WTC11 (cell line): Measurements from ENCODE around the gene NNT. TPM values are rescaled to one million over a fixed set of nuclear protein-coding genes. Genes with fewer than 3 reads are reported as not detected.

Experiments
- ATAC-seq: fragments of 200-7000 bp; cut with Tn5 transposase; 2 replicates; pipeline ENCODE4 v1.10.0; 2021; ENCODE audit warnings: mild to moderate bottlenecking, moderate library complexity
- CTCF ChIA-PET: fragments of 300-600 bp; sonication (Branson Sonifier 250); formaldehyde crosslinking; loops from one replicate; lab custom pipeline; 2021; ENCODE audit warnings: antibody characterized with exemption; lab: Charles Lee
- POLR2A ChIA-PET: fragments of 350-600 bp; sonication (Branson Sonifier 250); formaldehyde crosslinking; loops from one replicate; lab custom pipeline; 2021; ENCODE audit warnings: antibody characterized with exemption; lab: Charles Lee
- DNase-seq: peaks from one replicate; pipeline ENCODE4 v3.0.0; 2021; ENCODE audit warnings: low spot score
- H3K27ac Mint-ChIP-seq: 2 replicates; pipeline ENCODE4 v1.8.0; 2021; ENCODE audit warnings: mixed read lengths
- H3K27me3 Mint-ChIP-seq: 2 replicates; pipeline ENCODE4 v1.8.0; 2021; ENCODE audit warnings: low read depth, mild to moderate bottlenecking, moderate library complexity, mixed read lengths
- H3K36me3 Mint-ChIP-seq: 2 replicates; pipeline ENCODE4 v1.8.0; 2021; ENCODE audit warnings: mixed read lengths
- H3K4me1 Mint-ChIP-seq: 2 replicates; pipeline ENCODE4 v1.8.0; 2022; ENCODE audit warnings: mixed read lengths
- H3K4me3 Mint-ChIP-seq: 2 replicates; pipeline ENCODE4 v1.8.0; 2021; ENCODE audit warnings: mild to moderate bottlenecking, moderate library complexity, mixed read lengths
- H3K9me3 Mint-ChIP-seq: 2 replicates; pipeline ENCODE4 v1.8.0; 2021; ENCODE audit warnings: mixed read lengths
- CBFB ChIP-seq: sonication (generic); formaldehyde crosslinking; IDR thresholded peaks from 2 replicates; pipeline ENCODE4 v1.8.1; 2022; ENCODE audit warnings: mild to moderate bottlenecking, low read depth, missing genetic modification reagents
- MYBL2 ChIP-seq: sonication (generic); formaldehyde crosslinking; IDR thresholded peaks from 2 replicates; pipeline ENCODE4 v1.8.1; 2023; ENCODE audit warnings: mild to moderate bottlenecking, moderate library complexity, missing genetic modification reagents
- SOX15 ChIP-seq: fragments of 250-450 bp; sonication (Bioruptor Pico); IDR thresholded peaks from 2 replicates; pipeline ENCODE4 v1.9.0; 2021; ENCODE audit warnings: mild to moderate bottlenecking
- SP1 ChIP-seq: sonication (generic); formaldehyde crosslinking; conservative IDR thresholded peaks from 2 replicates; pipeline ENCODE4 v1.8.1; 2022; ENCODE audit warnings: missing genetic modification reagents
- ZNF121 ChIP-seq: sonication (generic); formaldehyde crosslinking; IDR thresholded peaks from 2 replicates; pipeline ENCODE4 v1.8.0; 2023; ENCODE audit warnings: missing genetic modification reagents
- ZNF232 ChIP-seq: sonication (generic); formaldehyde crosslinking; IDR thresholded peaks from 2 replicates; pipeline ENCODE4 v1.8.0; 2022; ENCODE audit warnings: mild to moderate bottlenecking, missing genetic modification reagents
- total RNA-seq: library from RNA; stranded (reverse); gene quantifications from 3 replicates; pipeline ENCODE4 v1.2.3, GENCODE V29; 2021
- TF ChIP-seq, protein P1 (sequence below): sonication (generic); formaldehyde crosslinking; IDR thresholded peaks from 2 replicates; pipeline ENCODE4 v1.8.1; 2023; ENCODE audit warnings: mild to moderate bottlenecking, missing genetic modification reagents, moderate library complexity
- TF ChIP-seq, protein P2 (sequence below): sonication (generic); formaldehyde crosslinking; IDR thresholded peaks from 2 replicates; pipeline ENCODE4 v1.8.0; 2022; ENCODE audit warnings: mild to moderate bottlenecking, missing genetic modification reagents
- TF ChIP-seq, protein P3 (sequence below): sonication (generic); formaldehyde crosslinking; IDR thresholded peaks from 2 replicates; pipeline ENCODE4 v1.8.1; 2023; ENCODE audit warnings: mild to moderate bottlenecking, moderate library complexity, missing genetic modification reagents
- TF ChIP-seq, protein P4 (sequence below): sonication (generic); formaldehyde crosslinking; IDR thresholded peaks from 2 replicates; pipeline ENCODE4 v1.8.0; 2023; ENCODE audit warnings: mild to moderate bottlenecking, missing genetic modification reagents
- TF ChIP-seq, protein P5 (sequence below): sonication (generic); formaldehyde crosslinking; IDR thresholded peaks from 2 replicates; pipeline ENCODE4 v1.8.1; 2023; ENCODE audit warnings: mild to moderate bottlenecking, missing genetic modification reagents
- TF ChIP-seq, protein P6 (sequence below): sonication (generic); formaldehyde crosslinking; IDR thresholded peaks from 2 replicates; pipeline ENCODE4 v1.8.0; 2022; ENCODE audit warnings: missing genetic modification reagents

NNT gene
- total RNA-seq, 1 experiment from 2014 or later: 37.6 TPM

DNA sequence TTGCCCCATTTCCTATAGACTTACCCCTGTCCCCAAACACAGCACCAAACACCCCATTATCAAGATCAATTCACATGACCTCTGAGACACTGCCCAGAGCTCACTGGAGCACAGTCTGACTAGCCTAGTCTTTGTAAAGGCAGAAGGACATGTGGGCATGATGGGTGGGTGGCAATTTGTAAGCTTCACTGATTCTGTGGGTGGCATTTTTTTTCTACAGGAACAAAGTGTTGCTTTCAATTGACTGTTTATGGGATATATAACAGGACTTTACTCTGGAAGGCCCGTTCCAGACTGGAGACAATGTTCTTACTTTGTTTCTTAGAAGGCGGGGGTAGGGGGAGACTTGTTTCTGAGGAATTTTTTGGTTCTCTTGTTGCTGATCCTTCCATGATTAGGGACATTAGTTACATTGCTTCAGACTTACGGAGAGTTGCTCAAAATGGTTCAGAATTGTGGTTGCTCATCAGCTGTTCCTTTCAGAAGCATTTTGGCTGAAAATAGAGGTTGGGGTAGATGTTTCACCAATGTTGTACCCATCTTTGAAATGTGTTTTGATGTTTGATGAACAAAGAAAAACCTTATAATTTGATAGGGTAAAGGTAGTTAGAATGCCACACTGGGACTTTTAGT, 20.2 kb downstream of the NNT start:
- Mint-ChIP-seq H3K4me3 (no peak overlapping the region), H3K27ac (no peak overlapping the region), H3K27me3 (no peaks in the 10 kb centered on the region), H3K9me3 (no peaks in the 10 kb centered on the region), H3K4me1 (peaks cover 5% of the 10 kb centered on the region; the same call in 1 of the 2 replicates), H3K36me3 (peaks cover 3% of the 10 kb centered on the region; the same call in 1 of the 2 replicates)
- TF ChIP-seq CBFB (CRISPR knock-in tag) (no peak), SOX15 (CRISPR knock-in tag) (no peak), MYBL2 (no peak), SP1 (CRISPR knock-in tag) (no peak), ZNF232 (CRISPR knock-in tag) (no peak), ZNF121 (no peak)
- TF ChIP-seq, protein P1, sequence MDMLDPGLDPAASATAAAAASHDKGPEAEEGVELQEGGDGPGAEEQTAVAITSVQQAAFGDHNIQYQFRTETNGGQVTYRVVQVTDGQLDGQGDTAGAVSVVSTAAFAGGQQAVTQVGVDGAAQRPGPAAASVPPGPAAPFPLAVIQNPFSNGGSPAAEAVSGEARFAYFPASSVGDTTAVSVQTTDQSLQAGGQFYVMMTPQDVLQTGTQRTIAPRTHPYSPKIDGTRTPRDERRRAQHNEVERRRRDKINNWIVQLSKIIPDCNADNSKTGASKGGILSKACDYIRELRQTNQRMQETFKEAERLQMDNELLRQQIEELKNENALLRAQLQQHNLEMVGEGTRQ (CRISPR knock-in tag): no peak
- TF ChIP-seq, protein P2, sequence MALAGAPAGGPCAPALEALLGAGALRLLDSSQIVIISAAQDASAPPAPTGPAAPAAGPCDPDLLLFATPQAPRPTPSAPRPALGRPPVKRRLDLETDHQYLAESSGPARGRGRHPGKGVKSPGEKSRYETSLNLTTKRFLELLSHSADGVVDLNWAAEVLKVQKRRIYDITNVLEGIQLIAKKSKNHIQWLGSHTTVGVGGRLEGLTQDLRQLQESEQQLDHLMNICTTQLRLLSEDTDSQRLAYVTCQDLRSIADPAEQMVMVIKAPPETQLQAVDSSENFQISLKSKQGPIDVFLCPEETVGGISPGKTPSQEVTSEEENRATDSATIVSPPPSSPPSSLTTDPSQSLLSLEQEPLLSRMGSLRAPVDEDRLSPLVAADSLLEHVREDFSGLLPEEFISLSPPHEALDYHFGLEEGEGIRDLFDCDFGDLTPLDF (CRISPR knock-in tag): no peak
- TF ChIP-seq, protein P3, sequence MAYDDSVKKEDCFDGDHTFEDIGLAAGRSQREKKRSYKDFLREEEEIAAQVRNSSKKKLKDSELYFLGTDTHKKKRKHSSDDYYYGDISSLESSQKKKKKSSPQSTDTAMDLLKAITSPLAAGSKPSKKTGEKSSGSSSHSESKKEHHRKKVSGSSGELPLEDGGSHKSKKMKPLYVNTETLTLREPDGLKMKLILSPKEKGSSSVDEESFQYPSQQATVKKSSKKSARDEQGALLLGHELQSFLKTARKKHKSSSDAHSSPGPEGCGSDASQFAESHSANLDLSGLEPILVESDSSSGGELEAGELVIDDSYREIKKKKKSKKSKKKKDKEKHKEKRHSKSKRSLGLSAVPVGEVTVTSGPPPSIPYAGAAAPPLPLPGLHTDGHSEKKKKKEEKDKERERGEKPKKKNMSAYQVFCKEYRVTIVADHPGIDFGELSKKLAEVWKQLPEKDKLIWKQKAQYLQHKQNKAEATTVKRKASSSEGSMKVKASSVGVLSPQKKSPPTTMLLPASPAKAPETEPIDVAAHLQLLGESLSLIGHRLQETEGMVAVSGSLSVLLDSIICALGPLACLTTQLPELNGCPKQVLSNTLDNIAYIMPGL (CRISPR knock-in tag): no peak
- TF ChIP-seq, protein P4, sequence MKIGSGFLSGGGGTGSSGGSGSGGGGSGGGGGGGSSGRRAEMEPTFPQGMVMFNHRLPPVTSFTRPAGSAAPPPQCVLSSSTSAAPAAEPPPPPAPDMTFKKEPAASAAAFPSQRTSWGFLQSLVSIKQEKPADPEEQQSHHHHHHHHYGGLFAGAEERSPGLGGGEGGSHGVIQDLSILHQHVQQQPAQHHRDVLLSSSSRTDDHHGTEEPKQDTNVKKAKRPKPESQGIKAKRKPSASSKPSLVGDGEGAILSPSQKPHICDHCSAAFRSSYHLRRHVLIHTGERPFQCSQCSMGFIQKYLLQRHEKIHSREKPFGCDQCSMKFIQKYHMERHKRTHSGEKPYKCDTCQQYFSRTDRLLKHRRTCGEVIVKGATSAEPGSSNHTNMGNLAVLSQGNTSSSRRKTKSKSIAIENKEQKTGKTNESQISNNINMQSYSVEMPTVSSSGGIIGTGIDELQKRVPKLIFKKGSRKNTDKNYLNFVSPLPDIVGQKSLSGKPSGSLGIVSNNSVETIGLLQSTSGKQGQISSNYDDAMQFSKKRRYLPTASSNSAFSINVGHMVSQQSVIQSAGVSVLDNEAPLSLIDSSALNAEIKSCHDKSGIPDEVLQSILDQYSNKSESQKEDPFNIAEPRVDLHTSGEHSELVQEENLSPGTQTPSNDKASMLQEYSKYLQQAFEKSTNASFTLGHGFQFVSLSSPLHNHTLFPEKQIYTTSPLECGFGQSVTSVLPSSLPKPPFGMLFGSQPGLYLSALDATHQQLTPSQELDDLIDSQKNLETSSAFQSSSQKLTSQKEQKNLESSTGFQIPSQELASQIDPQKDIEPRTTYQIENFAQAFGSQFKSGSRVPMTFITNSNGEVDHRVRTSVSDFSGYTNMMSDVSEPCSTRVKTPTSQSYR (CRISPR knock-in tag): no peak
- TF ChIP-seq, protein P5, sequence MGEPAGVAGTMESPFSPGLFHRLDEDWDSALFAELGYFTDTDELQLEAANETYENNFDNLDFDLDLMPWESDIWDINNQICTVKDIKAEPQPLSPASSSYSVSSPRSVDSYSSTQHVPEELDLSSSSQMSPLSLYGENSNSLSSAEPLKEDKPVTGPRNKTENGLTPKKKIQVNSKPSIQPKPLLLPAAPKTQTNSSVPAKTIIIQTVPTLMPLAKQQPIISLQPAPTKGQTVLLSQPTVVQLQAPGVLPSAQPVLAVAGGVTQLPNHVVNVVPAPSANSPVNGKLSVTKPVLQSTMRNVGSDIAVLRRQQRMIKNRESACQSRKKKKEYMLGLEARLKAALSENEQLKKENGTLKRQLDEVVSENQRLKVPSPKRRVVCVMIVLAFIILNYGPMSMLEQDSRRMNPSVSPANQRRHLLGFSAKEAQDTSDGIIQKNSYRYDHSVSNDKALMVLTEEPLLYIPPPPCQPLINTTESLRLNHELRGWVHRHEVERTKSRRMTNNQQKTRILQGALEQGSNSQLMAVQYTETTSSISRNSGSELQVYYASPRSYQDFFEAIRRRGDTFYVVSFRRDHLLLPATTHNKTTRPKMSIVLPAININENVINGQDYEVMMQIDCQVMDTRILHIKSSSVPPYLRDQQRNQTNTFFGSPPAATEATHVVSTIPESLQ (CRISPR knock-in tag): no peak
- TF ChIP-seq, protein P6, sequence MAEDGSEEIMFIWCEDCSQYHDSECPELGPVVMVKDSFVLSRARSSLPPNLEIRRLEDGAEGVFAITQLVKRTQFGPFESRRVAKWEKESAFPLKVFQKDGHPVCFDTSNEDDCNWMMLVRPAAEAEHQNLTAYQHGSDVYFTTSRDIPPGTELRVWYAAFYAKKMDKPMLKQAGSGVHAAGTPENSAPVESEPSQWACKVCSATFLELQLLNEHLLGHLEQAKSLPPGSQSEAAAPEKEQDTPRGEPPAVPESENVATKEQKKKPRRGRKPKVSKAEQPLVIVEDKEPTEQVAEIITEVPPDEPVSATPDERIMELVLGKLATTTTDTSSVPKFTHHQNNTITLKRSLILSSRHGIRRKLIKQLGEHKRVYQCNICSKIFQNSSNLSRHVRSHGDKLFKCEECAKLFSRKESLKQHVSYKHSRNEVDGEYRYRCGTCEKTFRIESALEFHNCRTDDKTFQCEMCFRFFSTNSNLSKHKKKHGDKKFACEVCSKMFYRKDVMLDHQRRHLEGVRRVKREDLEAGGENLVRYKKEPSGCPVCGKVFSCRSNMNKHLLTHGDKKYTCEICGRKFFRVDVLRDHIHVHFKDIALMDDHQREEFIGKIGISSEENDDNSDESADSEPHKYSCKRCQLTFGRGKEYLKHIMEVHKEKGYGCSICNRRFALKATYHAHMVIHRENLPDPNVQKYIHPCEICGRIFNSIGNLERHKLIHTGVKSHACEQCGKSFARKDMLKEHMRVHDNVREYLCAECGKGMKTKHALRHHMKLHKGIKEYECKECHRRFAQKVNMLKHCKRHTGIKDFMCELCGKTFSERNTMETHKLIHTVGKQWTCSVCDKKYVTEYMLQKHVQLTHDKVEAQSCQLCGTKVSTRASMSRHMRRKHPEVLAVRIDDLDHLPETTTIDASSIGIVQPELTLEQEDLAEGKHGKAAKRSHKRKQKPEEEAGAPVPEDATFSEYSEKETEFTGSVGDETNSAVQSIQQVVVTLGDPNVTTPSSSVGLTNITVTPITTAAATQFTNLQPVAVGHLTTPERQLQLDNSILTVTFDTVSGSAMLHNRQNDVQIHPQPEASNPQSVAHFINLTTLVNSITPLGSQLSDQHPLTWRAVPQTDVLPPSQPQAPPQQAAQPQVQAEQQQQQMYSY (CRISPR knock-in tag): no peak
- CTCF ChIA-PET: interaction anchor here (2.9 kb wide), 1 partner anchor 8 kb away, joined by 20 read pairs; no protein-coding TSS in a partner anchor
- no peak for ATAC-seq
- no peak for DNase-seq
- POLR2A ChIA-PET: no interaction called here
